Stimulated activated CD8-positive, alpha-beta memory T cell treated with anti-CD3 and anti-CD28 coated beads, Interleukin-4, amount 100 ng/mL, for 1 hour (primary cell): ENCODE measurements around the gene GIMAP8.
A peak's percentile ranks its signal among the peaks of the same experiment; 100 is the strongest.

ENCODE experiments used
- DNase-seq, 2 donors: peaks; one replicate each; pipeline ENCODE4 v3.0.0-alpha.2; 2020; ENCODE audit warnings: low read depth in 2 of 2, low spot score in 1 of 2

GIMAP8 gene

GRCh38 chr7:150411606-150412005 is 38.8 kb upstream of the GIMAP8 start:
- no peak for DNase-seq

DNA sequence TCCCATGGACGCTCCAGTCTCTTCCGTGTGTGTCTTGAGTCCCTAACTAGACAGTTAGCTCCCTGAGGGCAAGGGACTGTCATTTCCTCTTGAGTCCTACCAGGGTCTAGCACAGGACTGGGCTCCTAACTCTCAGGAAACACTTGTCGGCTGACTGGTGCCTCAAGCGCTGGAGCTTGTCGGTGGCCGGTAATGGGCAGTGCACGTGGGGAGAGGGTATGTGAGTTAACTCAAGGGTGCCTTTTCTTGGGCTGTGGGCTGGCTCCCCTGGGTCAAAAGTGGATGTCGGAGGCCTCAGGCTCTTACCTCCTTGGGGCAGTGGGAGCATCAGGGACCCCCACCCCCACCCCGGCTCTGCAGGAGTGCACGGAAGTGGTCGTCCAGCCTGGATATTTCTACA is 38.4 kb upstream of the GIMAP8 start:
- no peak for DNase-seq

- DNase-seq = no peak
Observed at GRCh38 chr7:150412518-150413488, 37.6 kb upstream of the GIMAP8 start.

GRCh38 chr7:150413640-150414081 is 36.8 kb upstream of the GIMAP8 start:
- DNase-seq = no peak

DNA sequence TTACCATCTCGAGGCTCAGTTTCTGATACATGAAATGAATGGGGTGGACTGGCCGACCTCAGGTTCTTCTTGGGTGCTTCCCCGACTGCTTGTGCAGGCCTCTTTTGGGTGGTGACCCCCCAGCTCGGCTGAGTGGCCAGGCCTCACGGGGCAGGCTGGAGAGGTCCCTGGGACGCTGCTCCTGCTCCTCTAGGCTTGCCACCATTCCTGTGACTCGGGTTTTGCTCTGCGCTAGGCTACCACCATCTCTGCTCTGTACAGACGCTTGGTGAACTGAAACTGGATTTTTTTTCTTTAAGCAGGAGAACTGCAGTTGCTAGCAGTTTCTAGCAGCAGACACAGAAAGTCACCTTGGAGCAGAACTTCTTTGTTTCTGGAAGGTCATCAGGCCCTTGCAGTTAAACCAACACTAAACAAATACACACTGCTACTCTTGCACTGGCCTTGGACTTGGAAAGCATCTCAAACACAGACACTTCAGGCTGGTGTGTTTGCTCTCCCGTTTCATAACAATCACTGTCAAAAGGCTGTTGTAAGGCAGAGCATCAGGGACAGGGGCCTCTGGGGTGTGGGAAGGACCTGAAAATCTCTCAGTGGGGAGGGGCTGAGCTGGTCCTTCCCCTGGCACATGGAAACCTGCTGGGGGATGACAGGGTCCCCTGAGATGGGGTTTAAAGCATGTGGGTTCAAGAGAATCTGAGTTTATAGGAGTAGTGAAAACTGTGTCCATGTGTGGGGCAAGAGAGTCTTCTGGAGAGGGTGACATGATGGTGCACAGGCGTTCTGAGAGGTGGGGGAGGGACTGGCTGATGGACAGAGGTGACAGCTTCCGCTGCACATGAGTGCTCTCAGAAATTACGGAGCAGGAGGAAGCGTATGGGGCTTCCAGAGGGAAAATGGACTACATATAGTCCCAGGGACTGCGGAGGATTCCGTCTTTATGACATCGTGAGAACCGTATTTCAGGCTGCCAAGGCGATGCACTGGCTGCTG is 35.0 kb upstream of the GIMAP8 start:
- DNase-seq = no peak

- no peak for DNase-seq
Observed at GRCh38 chr7:150417239-150417638, 33.2 kb upstream of the GIMAP8 start.

- DNase-seq = no peak
Observed at GRCh38 chr7:150417863-150418262, 32.6 kb upstream of the GIMAP8 start.

DNA sequence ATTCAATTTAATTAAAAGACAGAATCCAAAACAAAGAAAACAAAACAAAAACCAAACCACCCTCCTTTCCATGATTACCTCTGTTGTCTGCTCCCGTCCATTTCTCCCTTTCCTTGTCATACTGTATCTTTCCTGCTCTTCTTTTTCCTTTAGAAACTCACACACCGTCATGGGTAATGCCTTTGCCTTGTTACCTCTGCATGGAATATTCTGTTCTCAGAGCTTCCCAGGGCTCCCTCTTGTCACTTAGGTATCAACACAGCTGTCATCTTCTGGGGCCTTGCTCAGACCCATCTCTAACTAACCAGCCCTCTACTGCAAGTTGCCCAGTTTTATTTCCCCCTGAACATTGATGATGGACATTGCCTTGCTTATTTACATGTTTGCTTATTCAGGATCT is 30.2 kb upstream of the GIMAP8 start:
- no peak for DNase-seq

GRCh38 chr7:150420987-150421674 is 29.3 kb upstream of the GIMAP8 start:
- DNase-seq = peak; percentile 68 to 76

GRCh38 chr7:150421831-150422230 is 28.6 kb upstream of the GIMAP8 start:
- no peak for DNase-seq

DNA sequence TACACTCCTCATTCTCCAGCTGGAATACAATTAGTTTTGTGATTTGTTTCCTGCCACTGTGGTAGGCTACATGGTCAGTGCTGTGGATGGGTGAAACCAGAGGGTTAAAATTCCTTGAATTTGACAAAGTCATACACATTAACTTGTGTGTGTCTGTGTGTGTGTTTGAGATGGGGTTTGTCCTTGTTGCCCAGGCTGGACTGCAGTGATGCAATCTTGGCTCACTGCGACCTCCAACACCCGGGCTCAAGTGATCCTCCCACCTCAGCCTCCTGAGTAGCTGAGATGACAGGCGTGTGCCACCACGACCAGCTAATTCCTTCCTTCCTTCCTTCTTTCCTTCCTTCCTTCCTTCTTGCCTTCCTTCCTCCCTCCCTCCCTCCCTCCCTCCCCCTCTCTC is 24.8 kb upstream of the GIMAP8 start:
- no peak for DNase-seq

DNA sequence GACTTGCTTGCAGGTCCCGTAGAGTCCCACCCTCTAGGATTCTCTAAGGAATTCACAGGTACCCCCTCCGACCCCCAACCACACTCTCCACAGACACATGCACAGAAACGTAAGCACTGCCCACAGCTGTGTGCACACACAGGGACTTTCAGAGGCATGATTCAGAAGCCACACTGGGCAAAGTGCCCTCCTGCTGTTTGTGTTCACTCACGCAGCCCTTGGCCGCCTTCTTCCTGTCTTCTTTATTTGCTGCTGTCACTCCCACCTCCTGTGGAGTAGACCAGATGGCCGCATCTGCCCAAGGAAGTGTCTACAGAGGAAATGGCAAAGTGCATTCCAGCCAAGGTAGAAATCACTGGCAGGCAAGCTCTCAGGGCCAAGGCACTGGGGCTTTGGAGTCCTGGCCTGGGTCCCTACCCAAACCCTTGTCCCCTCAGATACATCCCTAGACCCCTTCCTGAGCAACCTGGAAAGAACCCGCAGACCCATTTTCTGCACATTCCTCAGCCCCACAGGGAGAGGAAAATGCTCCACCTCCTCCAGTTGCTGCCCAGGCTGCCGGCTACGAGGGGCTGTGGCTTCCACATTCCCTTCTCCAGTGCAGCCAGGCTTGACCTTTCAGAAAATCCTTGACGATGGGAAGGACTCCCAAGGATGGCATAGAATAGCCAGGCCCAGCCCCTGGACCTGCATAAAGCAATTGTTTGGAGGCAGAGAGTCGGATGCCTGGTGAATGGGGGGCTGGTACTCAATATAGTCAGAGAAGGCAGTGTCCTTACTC is 21.6 kb upstream of the GIMAP8 start:
- DNase-seq = no peak

DNA sequence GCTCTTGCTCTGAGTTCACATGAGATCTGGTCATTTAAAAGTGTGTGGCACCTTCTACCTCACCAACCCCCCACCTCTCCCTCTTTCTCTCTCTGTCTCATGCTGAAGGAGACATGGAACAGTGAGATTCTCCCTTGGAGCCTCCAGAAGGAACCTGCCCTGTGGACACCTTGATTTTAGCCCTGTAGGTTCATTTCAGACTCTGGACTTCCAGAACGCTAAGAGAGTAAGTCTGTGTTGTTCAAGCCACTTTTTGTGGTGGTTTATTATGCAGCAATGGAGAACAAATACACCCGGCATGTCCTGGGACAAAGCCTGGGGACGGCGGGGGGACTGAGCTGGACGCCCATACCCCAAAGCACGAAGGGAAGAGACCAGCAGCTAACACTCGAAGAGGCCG is 20.7 kb upstream of the GIMAP8 start:
- no peak for DNase-seq

DNA sequence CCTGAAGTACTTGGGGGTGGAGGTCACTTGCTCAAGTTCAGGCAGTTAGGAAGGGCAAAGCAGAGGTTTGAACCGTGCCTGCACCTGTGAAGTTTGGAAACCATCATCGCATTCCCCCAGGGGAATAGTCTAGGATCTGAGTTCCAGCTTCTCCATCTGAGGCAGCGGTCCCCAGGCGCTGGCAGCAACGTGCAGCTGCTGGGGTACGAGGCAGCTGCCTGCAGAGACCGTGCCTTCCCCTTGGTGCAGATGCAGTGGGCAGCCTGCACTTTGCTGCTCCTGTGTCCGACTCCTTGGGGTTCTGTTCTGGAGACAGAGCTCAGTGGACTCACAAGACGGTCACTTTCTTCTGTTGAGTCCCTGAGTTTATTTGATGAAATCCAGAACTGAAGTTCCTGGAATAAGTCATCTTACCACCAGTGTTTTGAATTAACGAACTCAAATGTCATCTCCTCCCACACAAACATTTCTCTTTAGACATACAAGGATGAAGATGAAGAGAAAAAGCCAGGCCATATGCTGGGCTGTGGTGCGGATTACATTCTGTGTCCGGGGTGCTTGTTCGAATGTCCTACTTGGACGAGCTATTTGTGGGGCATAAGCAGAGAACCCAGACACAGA is 19.9 kb upstream of the GIMAP8 start:
- DNase-seq = no peak

- DNase-seq = no peak
Observed at GRCh38 chr7:150431839-150432658, 18.4 kb upstream of the GIMAP8 start.

- no peak for DNase-seq
Observed at GRCh38 chr7:150432915-150433892, 17.2 kb upstream of the GIMAP8 start.

DNA sequence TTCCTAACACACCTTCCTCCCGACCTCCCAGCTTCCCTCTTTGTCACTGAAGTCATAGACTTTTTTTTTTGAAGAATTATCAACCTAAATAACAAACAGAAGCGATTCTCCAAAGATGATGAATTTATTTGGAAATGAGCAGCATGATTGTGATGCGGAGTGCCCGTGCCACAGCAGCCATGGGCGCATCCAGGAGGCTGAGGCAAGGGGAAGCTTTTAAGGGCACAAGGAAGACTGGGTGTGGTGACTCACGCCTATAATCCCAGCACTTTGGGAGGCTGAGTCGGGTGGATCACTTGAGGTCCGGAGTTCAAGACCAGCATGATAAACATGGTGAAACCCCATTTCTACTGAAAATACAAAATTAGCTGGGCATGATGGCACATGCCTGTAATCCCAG is 16.2 kb upstream of the GIMAP8 start:
- no peak for DNase-seq

GRCh38 chr7:150435047-150435389 is 15.4 kb upstream of the GIMAP8 start:
- no peak for DNase-seq
